Calu3 (cell line): ENCODE results near the gene TRIM50. TPM values are rescaled to one million over a fixed set of nuclear protein-coding genes. Genes with fewer than 3 reads are reported as not detected.

Experiments
- total RNA-seq: library from RNA; stranded (reverse); gene quantifications from 2 replicates; pipeline ENCODE4 v1.2.3, GENCODE V29; 2022

Gene TRIM50
- total RNA-seq, 1 experiment from 2014 or later = not detected

Other genes starting within 250 kb of the TRIM50 start
- not detected in 2 replicates for gene SPDYE9, start 242.0 kb downstream of the TRIM50 start, total RNA-seq
- gene NSUN5, start 19.3 kb downstream of the TRIM50 start, total RNA-seq = 17.5 and 21.5 TPM in 2 replicates
- gene FKBP6, start 79 bp upstream of the TRIM50 start, total RNA-seq = not detected in 2 replicates
- gene FZD9, start 105.7 kb upstream of the TRIM50 start, total RNA-seq = 0.50 and 0.56 TPM in 2 replicates
- gene BAZ1B, start 194.2 kb upstream of the TRIM50 start, total RNA-seq = 44.6 and 45.1 TPM in 2 replicates
- 37.8 and 44.6 TPM in 2 replicates for gene BCL7B, start 229.6 kb upstream of the TRIM50 start, total RNA-seq